ENCODE results near the gene FLYWCH2. TPM values are rescaled to one million over a fixed set of nuclear protein-coding genes. Genes with fewer than 3 reads are reported as not detected.

The FLYWCH2 gene
- total and polyA plus RNA-seq, 2 experiments from 2014 or later = 30.9 to 45.0 TPM

GRCh38 chr16:2915196-2915929 is 32.3 kb downstream of the FLYWCH2 start:
- H3K4me3 Mint-ChIP-seq = no peak overlapping the region
- H3K79me2 ChIP-seq (replicated peaks; ENCODE audit: insufficient read depth) = no peaks in the 10 kb centered on the region
- peaks cover 3% of the 10 kb centered on the region; the same call in 2 of the 3 replicates for H3K36me3 Mint-ChIP-seq (ENCODE audit: low read depth)

More at GRCh38 chr16:2915196-2915929, 32.3 kb downstream of the FLYWCH2 start:
- Histone ChIP-seq H4K20me1 (replicated peaks; ENCODE audit: insufficient read depth) (no peaks in the 10 kb centered on the region; the same call in 1 of the 2 replicates), H3K27me3 (ENCODE audit: insufficient read depth) (peaks cover 11% of the 10 kb centered on the region), H2AFZ (no peak overlapping the region), H3K9me2 (ENCODE audit: insufficient read depth) (no peaks in the 10 kb centered on the region), H3K36me3 (ENCODE audit: insufficient read depth) (0 out of 2 replicates have a peak, but pooled peaks cover 4% of the 10 kb centered on the region), H3F3A (replicated peaks; ENCODE audit: low read depth) (peaks cover 14% of the 10 kb centered on the region; the same call in 1 of the 2 replicates), H3K27ac (ENCODE audit: low read depth) (0 out of 2 replicates have a peak overlapping the region, but pooled peaks have one; percentile 69), H3K4me3 (no peak overlapping the region), H3K4me1 (ENCODE audit: insufficient read depth) (peaks cover 8% of the 10 kb centered on the region), H3K4me2 (no peak overlapping the region)
- Mint-ChIP-seq H3K4me1 (peaks cover 11% of the 10 kb centered on the region), H3K27ac (peak overlapping the region; percentile 93), H3K9me3 (no peaks in the 10 kb centered on the region), H3K27me3 (ENCODE audit: insufficient read depth, low read depth, poor library complexity) (peaks cover 16% of the 10 kb centered on the region)
- TF ChIP-seq NANOG (IDR thresholded peaks at IDR 0.05; ENCODE audit: borderline replicate concordance) = no peak
- no peak for TF ChIP-seq ZNF462 (CRISPR knock-in tag; IDR thresholded peaks at IDR 0.05)
- no peak for TF ChIP-seq EZH2 (IDR thresholded peaks at IDR 0.05; ENCODE audit: low read depth, unreplicated experiment)
- TF ChIP-seq, protein P1, sequence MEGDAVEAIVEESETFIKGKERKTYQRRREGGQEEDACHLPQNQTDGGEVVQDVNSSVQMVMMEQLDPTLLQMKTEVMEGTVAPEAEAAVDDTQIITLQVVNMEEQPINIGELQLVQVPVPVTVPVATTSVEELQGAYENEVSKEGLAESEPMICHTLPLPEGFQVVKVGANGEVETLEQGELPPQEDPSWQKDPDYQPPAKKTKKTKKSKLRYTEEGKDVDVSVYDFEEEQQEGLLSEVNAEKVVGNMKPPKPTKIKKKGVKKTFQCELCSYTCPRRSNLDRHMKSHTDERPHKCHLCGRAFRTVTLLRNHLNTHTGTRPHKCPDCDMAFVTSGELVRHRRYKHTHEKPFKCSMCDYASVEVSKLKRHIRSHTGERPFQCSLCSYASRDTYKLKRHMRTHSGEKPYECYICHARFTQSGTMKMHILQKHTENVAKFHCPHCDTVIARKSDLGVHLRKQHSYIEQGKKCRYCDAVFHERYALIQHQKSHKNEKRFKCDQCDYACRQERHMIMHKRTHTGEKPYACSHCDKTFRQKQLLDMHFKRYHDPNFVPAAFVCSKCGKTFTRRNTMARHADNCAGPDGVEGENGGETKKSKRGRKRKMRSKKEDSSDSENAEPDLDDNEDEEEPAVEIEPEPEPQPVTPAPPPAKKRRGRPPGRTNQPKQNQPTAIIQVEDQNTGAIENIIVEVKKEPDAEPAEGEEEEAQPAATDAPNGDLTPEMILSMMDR (conservative IDR thresholded peaks at IDR 0.05; ENCODE audit: low read depth in 2 of 2) = no peak
- TF ChIP-seq ZNF331 (CRISPR knock-in tag; IDR thresholded peaks at IDR 0.05; ENCODE audit: low read depth) = no peak
- no peak for TF ChIP-seq EZH2phosphoT487 (IDR thresholded peaks at IDR 0.05; ENCODE audit: unreplicated experiment)
- no peak for TF ChIP-seq STAT1 (IDR thresholded peaks at IDR 0.05; ENCODE audit: unreplicated experiment)
- TF ChIP-seq REST (IDR thresholded peaks at IDR 0.05; ENCODE audit: unreplicated experiment) = no peak
- no peak for TF ChIP-seq CREB1 (CRISPR knock-in tag; IDR thresholded peaks at IDR 0.05; ENCODE audit: low read depth)
- TF ChIP-seq POLR2AphosphoS5 (IDR thresholded peaks at IDR 0.05; ENCODE audit: low read depth) = no peak
- no peak for TF ChIP-seq ZNF114 (CRISPR knock-in tag; IDR thresholded peaks at IDR 0.05)
- DNase-seq (ENCODE audit: low spot score) (no peak), ATAC-seq (no peak)
